HepG2 (cell line): ENCODE results near the gene OR4D6. TPM values are rescaled to one million over a fixed set of nuclear protein-coding genes. Genes with fewer than 3 reads are reported as not detected.

Experiments used
- ATAC-seq: fragments of 200-7000 bp; cut with Tn5 transposase; 3 replicates; pipeline ENCODE4 v1.9.1; 2020; ENCODE audit warnings: mild to moderate bottlenecking, moderate library complexity
- BruUV-seq: library from RNA; stranded (reverse); fragments of 400-500 nt; replicated peaks from 2 replicates; lab custom pipeline; 2021; lab: Mats Ljungman, UMichigan
- CTCF ChIA-PET: fragments of 300-600 bp; formaldehyde crosslinking; extraction: SDS; loops from one replicate; lab custom pipeline; 2021; ENCODE audit warnings: low total read pairs, inconsistent platforms, low intra/inter-chr PET ratio; lab: Yijun Ruan, JAX
- POLR2A ChIA-PET: fragments of 350-600 bp; sonication (Branson Sonifier 250); formaldehyde crosslinking; loops from one replicate; lab custom pipeline; 2020; ENCODE audit warnings: antibody characterized with exemption, inconsistent platforms; lab: Yijun Ruan, JAX
- DNase-seq: peaks from one replicate; pipeline ENCODE4 v3.0.0-alpha.2; 2015; ENCODE audit warnings: low spot score
- FAIRE-seq: peaks from 3 replicates; lab custom pipeline; 2011; peaks lifted over from hg19 to GRCh38; lab: Jason Lieb, UNC
- H2AFZ ChIP-seq: one replicate; pipeline ENCODE4 v1.6.1; 2011; ENCODE audit warnings: low read length, inconsistent platforms
- H3K27ac ChIP-seq: fragments of 300-600 bp; 3 replicates; pipeline ENCODE4 v1.8.0; 2011; ENCODE audit warnings: mixed run types, mild to moderate bottlenecking, mixed read lengths, low read length, inconsistent platforms; ENCODE audit not compliant: insufficient read depth; ENCODE audit errors: extremely low read length
- H3K27me3 ChIP-seq, 2 experiments: fragments of 200-600 bp in 1 of 2; 2 replicates in 1 of 2; 3 replicates in 1 of 2; pipeline versions ENCODE4 v1.6.0 to v1.8.0; 2011; ENCODE audit warnings: low read length in 2 of 2, mild to moderate bottlenecking in 2 of 2, moderate library complexity in 2 of 2, inconsistent platforms in 1 of 2; ENCODE audit not compliant: insufficient read depth in 2 of 2, control insufficient read depth in 1 of 2
- H3K36me3 ChIP-seq, 2 experiments: fragments of 200-600 bp in 1 of 2; replicated peaks in 1 of 2; 2 replicates in 1 of 2; 3 replicates in 1 of 2; pipeline versions ENCODE4 v1.5.1 to v1.8.0; 2011; ENCODE audit warnings: low read length in 2 of 2, inconsistent platforms in 1 of 2; ENCODE audit not compliant: insufficient read depth in 2 of 2, control insufficient read depth in 1 of 2
- H3K4me1 ChIP-seq: 2 replicates; pipeline ENCODE4 v1.5.1; 2012; ENCODE audit warnings: low read length, inconsistent platforms; ENCODE audit not compliant: insufficient read depth
- H3K4me2 ChIP-seq: 2 replicates; pipeline ENCODE4 v1.6.0; 2011; ENCODE audit warnings: low read depth, low read length, inconsistent platforms
- H3K4me3 ChIP-seq, 3 experiments: fragments of 200-600 bp in 1 of 3; sonication (generic), shearing (Covaris generic) in 1 of 3; replicated peaks in 1 of 3; 2 replicates each; pipeline ENCODE4 v1.5.1; 2011 to 2016; ENCODE audit warnings: low read length in 3 of 3, inconsistent platforms in 2 of 3, low read depth in 2 of 3, mild to moderate bottlenecking in 2 of 3, control low read depth in 1 of 3, mixed read lengths in 1 of 3; ENCODE audit not compliant: insufficient read depth in 1 of 3
- H3K79me2 ChIP-seq: one replicate; pipeline ENCODE4 v1.6.1; 2011; ENCODE audit warnings: low read length, inconsistent platforms; ENCODE audit not compliant: insufficient read depth
- H3K9ac ChIP-seq: 2 replicates; pipeline ENCODE4 v1.6.0; 2011; ENCODE audit warnings: mild to moderate bottlenecking, low read depth, low read length, inconsistent platforms; ENCODE audit not compliant: insufficient read depth
- H3K9me3 ChIP-seq: 2 replicates; pipeline ENCODE4 v1.5.1; 2012; ENCODE audit warnings: mild to moderate bottlenecking, low read length
- H4K20me1 ChIP-seq: 2 replicates; pipeline ENCODE4 v1.6.0; 2011; ENCODE audit warnings: inconsistent platforms, mild to moderate bottlenecking, low read length, moderate library complexity; ENCODE audit not compliant: insufficient read depth
- ATF7 ChIP-seq, 2 experiments: fragments of 450-650 bp in 1 of 2; sonication (generic) in 1 of 2; formaldehyde crosslinking in 1 of 2; IDR thresholded peaks; 2 replicates each; pipeline versions ENCODE4 v1.4.0 to v1.6.1; 2016 to 2020; ENCODE audit warnings: antibody characterized with exemption in 1 of 2, mild to moderate bottlenecking in 1 of 2, missing genetic modification reagents in 1 of 2
- FOXK2 ChIP-seq: fragments of 450-650 bp; IDR thresholded peaks from 2 replicates; pipeline ENCODE4 v1.6.1; 2016
- GATAD2A ChIP-seq: IDR thresholded peaks from 2 replicates; pipeline ENCODE4 v1.6.1; 2016
- GLI4 ChIP-seq: sonication (generic); formaldehyde crosslinking; IDR thresholded peaks from 2 replicates; pipeline ENCODE4 v1.5.1; 2020; ENCODE audit warnings: missing genetic modification reagents, mild to moderate bottlenecking, moderate library complexity, borderline replicate concordance
- RARA ChIP-seq: IDR thresholded peaks from 2 replicates; pipeline ENCODE4 v1.6.1; 2016; ENCODE audit warnings: missing genetic modification reagents, missing compliant biosample characterization
- TAF15 ChIP-seq: fragments of 200-400 bp; formaldehyde crosslinking; IDR thresholded peaks from one replicate; pipeline ENCODE4 v1.6.1; 2018; ENCODE audit warnings: mild to moderate bottlenecking, low read depth, low read length; ENCODE audit not compliant: poor library complexity, severe bottlenecking
- ZBTB4 ChIP-seq: sonication (generic); formaldehyde crosslinking; IDR thresholded peaks from 2 replicates; pipeline ENCODE4 v1.4.0; 2020; ENCODE audit warnings: missing genetic modification reagents, mild to moderate bottlenecking, borderline replicate concordance
- ZKSCAN1 ChIP-seq: fragments of 150-350 bp; IDR thresholded peaks from 2 replicates; pipeline ENCODE4 v1.6.1; 2014; ENCODE audit warnings: low read length
- ZNF10 ChIP-seq: sonication (generic); formaldehyde crosslinking; IDR thresholded peaks from 2 replicates; pipeline ENCODE4 v1.4.0; 2020; ENCODE audit warnings: mild to moderate bottlenecking, low read depth, missing genetic modification reagents, borderline replicate concordance
- ZNF263 ChIP-seq: sonication (generic); formaldehyde crosslinking; IDR thresholded peaks from 2 replicates; pipeline ENCODE4 v1.4.0; 2020; ENCODE audit warnings: missing genetic modification reagents
- ZNF704 ChIP-seq: sonication (generic); formaldehyde crosslinking; IDR thresholded peaks from 2 replicates; pipeline ENCODE4 v1.8.1; 2023; ENCODE audit warnings: mild to moderate bottlenecking, inconsistent platforms, moderate library complexity, missing genetic modification reagents, borderline replicate concordance
- ZSCAN9 ChIP-seq: IDR thresholded peaks from 2 replicates; pipeline ENCODE4 v1.6.1; 2016; ENCODE audit warnings: borderline replicate concordance
- WGBS: methylation state at CpG from one replicate; pipeline ENCODE4 v1.1.6; 2017; ENCODE audit warnings: low lambda C conversion rate; 5-methylcytosine and 5-hydroxymethylcytosine counted together
- in situ Hi-C: cut with HindIII; loops from 2 replicates; pipeline ENCODE4 v1.10.0; 2017; ENCODE audit warnings: low pct_unique_long_range_greater_than_20kb; ENCODE audit not compliant: extremely low pct_ligation_motif_present
- intact Hi-C: fragments of 100-400 bp; cut with micrococcal nuclease; formaldehyde crosslinking; loops from one replicate; pipeline ENCODE4 v1.10.0; 2022; ENCODE audit not compliant: unreplicated experiment
- polyA plus RNA-seq, 8 experiments: library from polyadenylated mRNA; depleted of rRNA in 3 of 8; stranded (reverse) in 7 of 8; unstranded in 1 of 8; fragments of >200 nt; fragmentation: Illumina TruSeq in 4 of 8; extraction: Trizol in 4 of 8; gene quantifications; 2 replicates each; pipeline versions ENCODE4 v1.2.1 to v1.2.3, GENCODE V29; 2011 to 2016; ENCODE audit warnings: low read depth in 4 of 8, missing spikeins in 1 of 8, mixed read lengths in 1 of 8; ENCODE audit not compliant: insufficient read depth in 1 of 8
- total RNA-seq, 5 experiments: library from RNA; depleted of rRNA; stranded (reverse); fragments of >200 nt; fragmentation: Illumina TruSeq; extraction: Trizol; gene quantifications; 2 replicates each; pipeline ENCODE4 v1.2.3, GENCODE V29; 2016; ENCODE audit warnings: low read depth in 1 of 5

OR4D6 gene
- total and polyA plus RNA-seq, 2 of the 13 experiments (the other 11 are each of a cell fraction or from before 2014, with no cell fraction given), result not detected

- H3K4me3 ChIP-seq, result no peak within 1 kb of the TSS
- no peaks in the 10 kb centered on the region for H3K79me2 ChIP-seq
- no peak for FAIRE-seq
- H3K9ac ChIP-seq, result no peak within 1 kb of the TSS
- no peaks in the 10 kb centered on the region for H3K9me3 ChIP-seq
- intact Hi-C loops, result no loop called here
- no peaks in the 10 kb centered on the region for H3K4me1 ChIP-seq
- no peak within 1 kb of the TSS for H2AFZ ChIP-seq
- H3K36me3 ChIP-seq, result no peaks in the 10 kb centered on the region
- no peaks in the 10 kb centered on the region for H4K20me1 ChIP-seq
- TF ChIP-seq GATAD2A (CRISPR knock-in tag) (no peak), ZBTB4 (CRISPR knock-in tag) (no peak), ATF7 (IDR thresholded peaks at IDR 0.05) (peak; percentile 74), ATF7 (CRISPR knock-in tag; IDR thresholded peaks at IDR 0.05) (no peak)
- ChIA-PET CTCF (no interaction called here), POLR2A (no interaction called here)
- in situ Hi-C loops, result no loop called here
- DNase-seq, result no peak
- no peaks in the 10 kb centered on the region for H3K27me3 ChIP-seq
- BruUV-seq, result no TSS peak
- ATAC-seq, result no peak
- no peak within 1 kb of the TSS for H3K4me2 ChIP-seq
- 54% methylated on average over 5 of the region's 5 CpGs for WGBS
- H3K27ac ChIP-seq, result no peak within 1 kb of the TSS
Observed at GRCh38 chr11:59426361-59427067, 30.2 kb upstream of the OR4D6 start, which contains the start of gene OR5A2. Gene OR5A2 (minus strand): TSS chr11:59426413. CDS start chr11:59422953, 3,460 bp downstream.

GRCh38 chr11:59427068-59427382, 29.7 kb upstream of the OR4D6 start:
- H2AFZ ChIP-seq, result no peak overlapping the region
- POLR2A ChIA-PET, result no interaction called here
- H3K4me3 ChIP-seq, result no peak overlapping the region
- H3K9ac ChIP-seq, result no peak overlapping the region
- H3K9me3 ChIP-seq, result no peaks in the 10 kb centered on the region
- no peak for DNase-seq
- H3K27me3 ChIP-seq, result no peaks in the 10 kb centered on the region
- no peak overlapping the region for H3K27ac ChIP-seq
- H3K4me1 ChIP-seq, result no peaks in the 10 kb centered on the region
- intact Hi-C loops (no loop called here), in situ Hi-C loops (no loop called here)
- CTCF ChIA-PET, result no interaction called here
- no peaks in the 10 kb centered on the region for H3K79me2 ChIP-seq
- no peak for FAIRE-seq
- H3K36me3 ChIP-seq, result no peaks in the 10 kb centered on the region
- no peak for TF ChIP-seq ZNF263 (CRISPR knock-in tag)
- TF ChIP-seq TAF15, result no peak
- TF ChIP-seq ZNF10 (CRISPR knock-in tag), result no peak
- TF ChIP-seq ZNF704 (CRISPR knock-in tag), result no peak
- no peak for TF ChIP-seq FOXK2
- no peak for TF ChIP-seq ZSCAN9
- no peak for TF ChIP-seq RARA (CRISPR knock-in tag)
- TF ChIP-seq GLI4 (CRISPR knock-in tag), result no peak
- TF ChIP-seq ZKSCAN1, result no peak
- ATAC-seq, result no peak
- no peak overlapping the region for H3K4me2 ChIP-seq
- no TSS peak for BruUV-seq
- H4K20me1 ChIP-seq, result no peaks in the 10 kb centered on the region
